Gastrocnemius medialis (tissue), 4 donors: ENCODE data around the gene GAA. TPM values are rescaled to one million over a fixed set of nuclear protein-coding genes. Genes with fewer than 3 reads are reported as not detected.

Experiments
- ATAC-seq, 2 donors: fragments of 150-250 bp; one replicate each; pipeline ENCODE4 v1.9.1; 2016
- DNase-seq, 2 donors: peaks; one replicate each; pipeline ENCODE4 v3.0.0-alpha.2; 2019
- H3K27ac ChIP-seq, 4 donors: fragments of 200-600 bp; sonication (generic); 1 replicate in 1 of 4; 2 replicates in 3 of 4; pipeline ENCODE4 v1.5.1; 2016 to 2018; ENCODE audit warnings: mild to moderate bottlenecking in 2 of 4, moderate library complexity in 1 of 4
- H3K27me3 ChIP-seq, 3 donors: fragments of 200-600 bp; sonication (generic) in 2 of 3; 1 replicate in 1 of 3; 2 replicates in 2 of 3; pipeline versions ENCODE4 v1.5.1 to v1.6.0; 2016 to 2019; ENCODE audit warnings: mild to moderate bottlenecking in 1 of 3, moderate library complexity in 1 of 3
- H3K36me3 ChIP-seq, 2 donors: fragments of 200-600 bp; sonication (generic) in 1 of 2; one replicate each; pipeline ENCODE4 v1.5.1; 2017 to 2018
- H3K4me1 ChIP-seq, 2 donors: fragments of 200-600 bp; sonication (generic) in 1 of 2; one replicate each; pipeline ENCODE4 v1.5.1; 2016 to 2017; ENCODE audit warnings: mild to moderate bottlenecking in 2 of 2
- H3K4me3 ChIP-seq, 4 donors: fragments of 200-600 bp; sonication (generic) in 3 of 4; 1 replicate in 1 of 4; 2 replicates in 3 of 4; pipeline ENCODE4 v1.5.1; 2016 to 2019; ENCODE audit warnings: mild to moderate bottlenecking in 2 of 4
- H3K9me3 ChIP-seq, 3 donors: fragments of 200-600 bp; sonication (generic) in 2 of 3; 1 replicate in 1 of 3; 2 replicates in 2 of 3; pipeline ENCODE4 v1.5.1; 2016 to 2019
- POLR2A ChIP-seq, 2 donors: fragments of 450-650 bp; IDR thresholded peaks; one replicate each; pipeline ENCODE4 v1.6.1; 2017; ENCODE audit warnings: antibody characterized with exemption in 2 of 2, mild to moderate bottlenecking in 2 of 2, moderate library complexity in 2 of 2
- in situ Hi-C, 4 donors: fragments of 200-750 bp; cut with MboI; loops; one replicate each; pipeline versions ENCODE4 v1.15.0 to v1.8.0; 2017; ENCODE audit warnings: low sequenced_read_pairs in 4 of 4
- intact Hi-C: fragments of 100-400 bp; cut with DNase I; formaldehyde crosslinking; loops from one replicate; pipeline ENCODE4 v1.15.1; 2023; ENCODE audit warnings: low total_unique reads
- total RNA-seq, 4 donors: library from RNA; depleted of rRNA; stranded (reverse); fragments of >200 nt; gene quantifications; one replicate each; pipeline versions ENCODE4 v1.1.0 to v1.2.3, GENCODE V29; 2016
- TF ChIP-seq, protein P1 (sequence below), 5 experiments: fragments of 450-650 bp in 3 of 5; fragments of 200-600 bp in 2 of 5; sonication (generic) in 2 of 5; IDR thresholded peaks in 4 of 5; conservative IDR thresholded peaks in 1 of 5; 1 replicate in 4 of 5; 2 replicates in 1 of 5; pipeline ENCODE4 v1.5.1; 2016 to 2019; ENCODE audit warnings: antibody characterized with exemption in 5 of 5, mild to moderate bottlenecking in 3 of 5, moderate library complexity in 3 of 5

Gene GAA
- total RNA-seq, 4 donors from 2014 or later: 39.2 to 72.3 (median 70.1) TPM

- intact Hi-C loops: no loop called here
These were observed 4.2 kb upstream of the GAA start for GRCh38 chr17:80097127-80097621.

GRCh38 chr17:80097844-80098691 is 3.3 kb upstream of the GAA start:
- Histone ChIP-seq H3K4me1 (peaks cover 9 to 20% of the 10 kb centered on the region in 2 donors), H3K27ac (no peak overlapping the region), H3K36me3 (no peaks in the 10 kb centered on the region), H3K4me3 (no peak overlapping the region), H3K9me3 (no peaks in the 10 kb centered on the region), H3K27me3 (no peaks in the 10 kb centered on the region)
- TF ChIP-seq POLR2A (IDR thresholded peaks at IDR 0.05): no peak
- TF ChIP-seq, protein P1, sequence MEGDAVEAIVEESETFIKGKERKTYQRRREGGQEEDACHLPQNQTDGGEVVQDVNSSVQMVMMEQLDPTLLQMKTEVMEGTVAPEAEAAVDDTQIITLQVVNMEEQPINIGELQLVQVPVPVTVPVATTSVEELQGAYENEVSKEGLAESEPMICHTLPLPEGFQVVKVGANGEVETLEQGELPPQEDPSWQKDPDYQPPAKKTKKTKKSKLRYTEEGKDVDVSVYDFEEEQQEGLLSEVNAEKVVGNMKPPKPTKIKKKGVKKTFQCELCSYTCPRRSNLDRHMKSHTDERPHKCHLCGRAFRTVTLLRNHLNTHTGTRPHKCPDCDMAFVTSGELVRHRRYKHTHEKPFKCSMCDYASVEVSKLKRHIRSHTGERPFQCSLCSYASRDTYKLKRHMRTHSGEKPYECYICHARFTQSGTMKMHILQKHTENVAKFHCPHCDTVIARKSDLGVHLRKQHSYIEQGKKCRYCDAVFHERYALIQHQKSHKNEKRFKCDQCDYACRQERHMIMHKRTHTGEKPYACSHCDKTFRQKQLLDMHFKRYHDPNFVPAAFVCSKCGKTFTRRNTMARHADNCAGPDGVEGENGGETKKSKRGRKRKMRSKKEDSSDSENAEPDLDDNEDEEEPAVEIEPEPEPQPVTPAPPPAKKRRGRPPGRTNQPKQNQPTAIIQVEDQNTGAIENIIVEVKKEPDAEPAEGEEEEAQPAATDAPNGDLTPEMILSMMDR (IDR thresholded peaks at IDR 0.05 in 4 of 5, conservative IDR thresholded peaks at IDR 0.05 in 1 of 5): no peak
- in situ Hi-C loops: no loop called here
- intact Hi-C loops: no loop called here
- no peak for DNase-seq
- no peak for ATAC-seq

More at GRCh38 chr17:80097127-80097621, 4.2 kb upstream of the GAA start:
- ATAC-seq (no peak), DNase-seq (no peak)
- Histone ChIP-seq H3K36me3 (no peaks in the 10 kb centered on the region), H3K4me1 (peaks cover 3 to 11% of the 10 kb centered on the region in 2 donors), H3K4me3 (no peak overlapping the region), H3K9me3 (no peaks in the 10 kb centered on the region), H3K27me3 (no peaks in the 10 kb centered on the region), H3K27ac (no peak overlapping the region)
- in situ Hi-C loops: no loop called here
- no peak for TF ChIP-seq POLR2A (IDR thresholded peaks at IDR 0.05)
- TF ChIP-seq, protein P1 (IDR thresholded peaks at IDR 0.05 in 4 of 5, conservative IDR thresholded peaks at IDR 0.05 in 1 of 5): no peak

GRCh38 chr17:80099291-80100034 is 1.9 kb upstream of the GAA start:
- DNase-seq: no peak

DNA sequence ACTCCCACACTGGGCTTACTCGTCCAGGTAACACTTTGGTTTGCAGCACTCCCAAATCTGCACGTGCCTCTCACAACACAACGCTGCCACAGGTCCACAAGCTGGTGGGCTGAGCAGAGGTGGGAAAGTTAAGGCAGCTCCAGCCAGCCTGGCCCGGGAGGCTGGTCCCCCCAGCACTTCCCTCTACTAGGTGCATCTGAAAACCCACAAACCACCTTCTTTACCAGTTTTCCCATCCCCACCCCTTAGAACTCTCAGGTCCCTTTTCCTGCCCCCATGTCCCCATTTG is 1.4 kb upstream of the GAA start:
- H3K4me3 ChIP-seq: no peak overlapping the region
- H3K36me3 ChIP-seq: no peaks in the 10 kb centered on the region
- intact Hi-C loops: loop anchor here (5.0 kb wide), 1 partner anchor 162 kb away; the partner anchor contains the start of gene RNF213
- no peak overlapping the region for H3K27ac ChIP-seq
- TF ChIP-seq POLR2A (IDR thresholded peaks at IDR 0.05): no peak
- TF ChIP-seq, protein P1 (IDR thresholded peaks at IDR 0.05 in 4 of 5, conservative IDR thresholded peaks at IDR 0.05 in 1 of 5): no peak
- no peaks in the 10 kb centered on the region for H3K9me3 ChIP-seq
- H3K4me1 ChIP-seq: peaks cover 9 to 20% of the 10 kb centered on the region in 2 donors
- ATAC-seq (no peak), DNase-seq (no peak)
- no peaks in the 10 kb centered on the region for H3K27me3 ChIP-seq
- in situ Hi-C loops: no loop called here

More at GRCh38 chr17:80099291-80100034, 1.9 kb upstream of the GAA start:
- Histone ChIP-seq H3K4me3 (no peak overlapping the region), H3K9me3 (no peaks in the 10 kb centered on the region), H3K27me3 (no peaks in the 10 kb centered on the region), H3K27ac (no peak overlapping the region), H3K36me3 (no peaks in the 10 kb centered on the region), H3K4me1 (peaks cover 9 to 20% of the 10 kb centered on the region in 2 donors)
- in situ Hi-C loops (no loop called here), intact Hi-C loops (loop anchor here (5.0 kb wide), 1 partner anchor 163 kb away; the partner anchor contains the start of gene RNF213)
- no peak for ATAC-seq
- no peak for TF ChIP-seq POLR2A (IDR thresholded peaks at IDR 0.05)
- TF ChIP-seq, protein P1 (IDR thresholded peaks at IDR 0.05 in 4 of 5, conservative IDR thresholded peaks at IDR 0.05 in 1 of 5): no peak
